Naive thymus-derived CD8-positive, alpha-beta T cell (primary cell): Measurements from ENCODE around the gene CHRM5. TPM values are rescaled to one million over a fixed set of nuclear protein-coding genes. Genes with fewer than 3 reads are reported as not detected.
A peak's percentile ranks its signal among the peaks of the same experiment; 100 is the strongest.
"Not testable (repeated sequence)": the region's sequence is repeated elsewhere in the genome, so short reads cannot be mapped to it uniquely, and the experiment has no call there.

ENCODE experiments used
- ATAC-seq, 2 donors: fragments of 150-1000 bp; cut with Tn5 transposase in 1 of 2; sonication (Bioruptor Pico), chemical (Tn5 transposase) in 1 of 2; 1 replicate in 1 of 2; 2 replicates in 1 of 2; pipeline ENCODE4 v1.10.0; 2021; ENCODE audit warnings: mild to moderate bottlenecking in 2 of 2, moderate library complexity in 2 of 2
- POLR2A ChIA-PET: fragments of 350-600 bp; sonication (Branson Sonifier 250); formaldehyde crosslinking; loops from one replicate; lab custom pipeline; 2021; ENCODE audit warnings: antibody characterized with exemption; lab: Charles Lee
- DNase-seq, 10 donors: peaks; one replicate each; pipeline versions ENCODE4 v3.0.0 to v3.0.0-alpha.2; 2020 to 2022
- H3K27ac Mint-ChIP-seq, 10 donors: one replicate each; pipeline ENCODE4 v1.8.0; 2020 to 2022; ENCODE audit warnings: mild to moderate bottlenecking in 10 of 10, mixed read lengths in 10 of 10, moderate library complexity in 4 of 10, inconsistent platforms in 1 of 10
- H3K27me3 Mint-ChIP-seq, 5 donors: one replicate each; pipeline ENCODE4 v1.8.0; 2021 to 2022; ENCODE audit warnings: mixed read lengths in 5 of 5
- H3K36me3 Mint-ChIP-seq, 3 donors: one replicate each; pipeline ENCODE4 v1.8.0; 2020 to 2022; ENCODE audit warnings: mixed read lengths in 3 of 3, mild to moderate bottlenecking in 2 of 3, inconsistent platforms in 1 of 3
- H3K4me1 Mint-ChIP-seq, 4 donors: one replicate each; pipeline ENCODE4 v1.8.0; 2021 to 2022; ENCODE audit warnings: mixed read lengths in 4 of 4
- H3K4me3 Mint-ChIP-seq, 10 donors: one replicate each; pipeline ENCODE4 v1.8.0; 2020 to 2022; ENCODE audit warnings: mild to moderate bottlenecking in 10 of 10, mixed read lengths in 10 of 10, moderate library complexity in 6 of 10, inconsistent platforms in 1 of 10
- H3K9me3 Mint-ChIP-seq, 9 donors: one replicate each; pipeline ENCODE4 v1.8.0; 2020 to 2022; ENCODE audit warnings: mixed read lengths in 9 of 9, mild to moderate bottlenecking in 3 of 9, inconsistent platforms in 1 of 9, moderate library complexity in 1 of 9
- polyA plus RNA-seq, 3 donors: library from polyadenylated mRNA; unstranded; fragments of 300-500 nt; fragmentation: Illumina TruSeq; gene quantifications; one replicate each; pipeline ENCODE4 v1.2.3, GENCODE V29; 2021
- total RNA-seq, 8 experiments: library from RNA in 2 of 8; stranded (reverse) in 2 of 8; gene quantifications; one replicate each; pipeline ENCODE4 v1.2.3 and lab custom pipeline; 2021 to 2026

CHRM5 gene
- total and polyA plus RNA-seq, 5 experiments from 2014 or later = 0.02 TPM; not detected in 4

GRCh38 chr15:34001536-34001935 lies 33.2 kb downstream of the CHRM5 start:
- H3K27ac Mint-ChIP-seq = no peak overlapping the region
- H3K27me3 Mint-ChIP-seq = no peaks in the 10 kb centered on the region
- peaks cover 0 to 8% (median 3%) of the 10 kb centered on the region in 3 donors for H3K36me3 Mint-ChIP-seq
- H3K4me3 Mint-ChIP-seq = no peak overlapping the region
- POLR2A ChIA-PET = no interaction called here
- H3K4me1 Mint-ChIP-seq = peaks cover 0 to 1% (median 0%) of the 10 kb centered on the region in 4 donors
- DNase-seq = no peak
- ATAC-seq = no peak
- no peaks in the 10 kb centered on the region for H3K9me3 Mint-ChIP-seq

- no peaks in the 10 kb centered on the region for H3K9me3 Mint-ChIP-seq
- H3K4me3 Mint-ChIP-seq = no peak overlapping the region
- POLR2A ChIA-PET = no interaction called here
- no peaks in the 10 kb centered on the region for H3K27me3 Mint-ChIP-seq
- H3K36me3 Mint-ChIP-seq = peaks cover 0 to 8% (median 3%) of the 10 kb centered on the region in 3 donors
- no peak for DNase-seq
- H3K27ac Mint-ChIP-seq = no peak overlapping the region
- peaks cover 0 to 3% (median 0%) of the 10 kb centered on the region in 4 donors for H3K4me1 Mint-ChIP-seq
- ATAC-seq = no peak
These were observed 38.1 kb downstream of the CHRM5 start for GRCh38 chr15:34006381-34006780.

- Mint-ChIP-seq H3K4me1 (peaks cover 0 to 7% (median 0%) of the 10 kb centered on the region in 4 donors), H3K36me3 (peaks cover 0 to 2% (median 0%) of the 10 kb centered on the region in 3 donors), H3K9me3 (no peaks in the 10 kb centered on the region), H3K27ac (no peak overlapping the region), H3K27me3 (no peaks in the 10 kb centered on the region), H3K4me3 (no peak overlapping the region)
- no peak for DNase-seq
- no peak for ATAC-seq
- POLR2A ChIA-PET = interaction anchor here (0.6 kb wide), 1 partner anchor 324 kb away, joined by 4 read pairs; no protein-coding TSS in a partner anchor
These were observed 41.4 kb downstream of the CHRM5 start for GRCh38 chr15:34009656-34010055.

- Mint-ChIP-seq H3K9me3 (no peaks in the 10 kb centered on the region), H3K4me1 (peaks cover 0 to 5% (median 0%) of the 10 kb centered on the region in 4 donors), H3K36me3 (peaks cover 0 to 2% (median 0%) of the 10 kb centered on the region in 3 donors), H3K27me3 (no peaks in the 10 kb centered on the region), H3K4me3 (no peak overlapping the region), H3K27ac (peak overlapping the region in 1 of 10 donors; percentile 36)
- DNase-seq (no peak), ATAC-seq (no peak)
- POLR2A ChIA-PET = no interaction called here
These were observed 42.6 kb downstream of the CHRM5 start for GRCh38 chr15:34010921-34011320.

GRCh38 chr15:34011481-34011880 lies 43.2 kb downstream of the CHRM5 start:
- POLR2A ChIA-PET = no interaction called here
- H3K27me3 Mint-ChIP-seq = no peaks in the 10 kb centered on the region

DNA sequence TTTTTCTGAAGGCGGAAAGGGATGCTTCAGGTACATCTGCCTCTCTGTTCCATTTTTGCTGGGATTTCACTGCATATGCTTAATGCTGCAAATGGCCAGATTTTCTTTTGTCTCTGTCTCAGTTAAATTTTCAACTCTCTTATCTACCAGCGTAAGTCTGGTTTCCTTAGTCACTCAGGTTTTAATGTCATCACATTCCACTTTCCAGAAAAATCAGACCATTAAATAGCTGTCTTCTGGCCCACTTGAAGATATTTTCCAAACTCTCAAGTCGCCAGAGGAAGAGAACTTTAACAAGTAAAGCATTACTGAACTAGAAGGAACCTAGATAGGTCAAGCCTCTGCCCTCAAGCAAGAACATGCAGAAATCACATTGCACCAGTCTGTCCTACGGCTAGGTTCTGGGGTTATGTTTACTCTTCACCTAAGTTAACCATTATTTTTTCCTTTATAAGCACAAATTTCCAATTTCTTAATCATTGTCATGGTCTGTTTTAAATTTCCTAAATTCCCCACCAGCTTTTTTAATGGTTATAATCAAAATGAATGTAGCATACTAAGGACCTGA lies 44.2 kb downstream of the CHRM5 start:
- Mint-ChIP-seq H3K36me3 (peaks cover 0 to 2% (median 0%) of the 10 kb centered on the region in 3 donors), H3K27ac (no peak overlapping the region), H3K4me1 (peaks cover 0 to 10% (median 3%) of the 10 kb centered on the region in 4 donors), H3K4me3 (no peak overlapping the region), H3K9me3 (no peaks in the 10 kb centered on the region), H3K27me3 (no peaks in the 10 kb centered on the region)
- DNase-seq (no peak), ATAC-seq (no peak)
- POLR2A ChIA-PET = no interaction called here

More at GRCh38 chr15:34011481-34011880, 43.2 kb downstream of the CHRM5 start:
- H3K27ac Mint-ChIP-seq = peak overlapping the region in 1 of 10 donors; percentile 4
- H3K4me3 Mint-ChIP-seq = no peak overlapping the region
- peaks cover 0 to 2% (median 0%) of the 10 kb centered on the region in 3 donors for H3K36me3 Mint-ChIP-seq
- H3K4me1 Mint-ChIP-seq = peaks cover 0 to 7% (median 0%) of the 10 kb centered on the region in 4 donors
- ATAC-seq = no peak
- no peaks in the 10 kb centered on the region for H3K9me3 Mint-ChIP-seq
- DNase-seq = no peak

DNA sequence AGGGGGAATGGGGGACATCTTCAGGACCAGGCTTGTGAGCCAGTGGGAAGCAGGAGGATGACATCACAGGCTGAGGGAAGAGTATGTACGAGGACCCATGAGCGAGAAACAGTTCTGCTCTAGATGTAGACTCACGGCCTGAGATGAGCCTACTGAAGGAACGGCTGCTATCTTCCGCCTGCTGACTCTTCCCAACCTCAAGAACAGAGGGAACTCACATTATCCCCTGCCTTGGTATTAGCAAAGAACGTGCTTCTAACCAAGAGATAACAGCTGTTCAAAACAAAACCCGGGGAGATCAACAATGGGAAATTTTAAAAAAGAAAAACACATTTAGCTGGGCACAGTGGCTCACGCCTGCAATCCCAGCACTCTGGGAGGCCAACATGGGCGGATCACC lies 45.4 kb downstream of the CHRM5 start:
- Mint-ChIP-seq H3K9me3 (no peaks in the 10 kb centered on the region), H3K36me3 (no peaks in the 10 kb centered on the region), H3K4me3 (no peak overlapping the region), H3K27me3 (no peaks in the 10 kb centered on the region), H3K27ac (peak overlapping the region in 1 of 10 donors; percentile 2), H3K4me1 (peaks cover 11 to 13% (median 12%) of the 10 kb centered on the region in 4 donors)
- POLR2A ChIA-PET = no interaction called here
- no peak for DNase-seq
- ATAC-seq = no peak

DNA sequence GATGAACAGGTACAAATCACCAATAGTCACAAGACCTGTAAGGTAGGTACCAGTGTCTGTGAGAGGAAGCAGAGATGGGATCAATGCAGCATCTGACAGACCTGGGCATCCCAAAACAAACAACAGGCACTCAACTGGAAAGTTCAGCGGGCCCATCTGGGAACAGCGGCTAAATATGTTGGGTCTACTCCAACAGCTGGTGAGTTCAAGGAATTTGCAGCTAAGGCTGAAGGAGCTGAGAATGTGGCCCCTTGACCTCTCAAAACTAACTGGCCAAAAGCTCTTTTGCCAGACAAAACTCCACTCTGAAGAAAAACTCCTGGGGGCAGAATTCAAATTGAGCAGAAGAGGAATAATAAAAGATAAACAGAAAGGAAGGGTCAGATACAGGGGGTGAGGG lies 46.3 kb downstream of the CHRM5 start:
- Mint-ChIP-seq H3K36me3 (no peaks in the 10 kb centered on the region), H3K4me1 (peaks cover 12 to 16% (median 14%) of the 10 kb centered on the region in 4 donors), H3K27me3 (no peaks in the 10 kb centered on the region), H3K4me3 (no peak overlapping the region), H3K9me3 (no peaks in the 10 kb centered on the region), H3K27ac (peak overlapping the region in 2 of 10 donors; percentile 2 to 35)
- POLR2A ChIA-PET = no interaction called here
- no peak for DNase-seq
- no peak for ATAC-seq

- Mint-ChIP-seq H3K4me1 (peaks cover 12 to 18% (median 15%) of the 10 kb centered on the region in 4 donors), H3K27ac (peak overlapping the region in 9 of 10 donors; percentile 4 to 87 (median 75)), H3K4me3 (peak overlapping the region; percentile 52 to 82 (median 66)), H3K27me3 (peaks cover 0 to 2% (median 0%) of the 10 kb centered on the region in 5 donors), H3K9me3 (no peaks in the 10 kb centered on the region), H3K36me3 (peaks cover 0 to 2% (median 0%) of the 10 kb centered on the region in 3 donors)
- peak in 8 of 10 donors; percentile 25 to 85 (median 70) for DNase-seq
- POLR2A ChIA-PET = no interaction called here
- ATAC-seq = peak; percentile 65 to 88
These were observed 49.8 kb downstream of the CHRM5 start for GRCh38 chr15:34018021-34018645.

DNA sequence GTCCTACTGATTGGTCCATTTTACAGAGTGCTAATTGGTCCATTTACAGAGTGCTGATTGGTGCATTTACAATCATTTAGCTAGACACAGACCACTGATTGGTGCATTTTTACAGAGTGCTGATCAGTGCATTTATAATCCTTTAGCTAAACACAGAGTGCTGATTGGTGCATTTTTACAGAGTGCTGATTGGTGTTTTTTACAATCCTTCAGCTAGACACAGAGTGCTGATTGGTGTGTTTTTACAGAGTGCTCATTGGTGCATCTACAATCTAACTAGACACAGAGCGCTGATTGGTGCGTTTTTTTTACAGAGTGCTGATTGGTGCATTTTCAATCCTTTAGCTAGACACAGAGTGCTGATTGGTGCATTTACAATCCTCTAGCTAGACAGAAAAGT lies 50.4 kb downstream of the CHRM5 start:
- POLR2A ChIA-PET, H3K9me3 Mint-ChIP-seq, DNase-seq, ATAC-seq, H3K36me3 Mint-ChIP-seq, H3K27me3 Mint-ChIP-seq: not testable (repeated sequence)
- peak overlapping the region; percentile 52 to 82 (median 66) for H3K4me3 Mint-ChIP-seq
- peak overlapping the region in 8 of 10 donors; percentile 17 to 87 (median 76) for H3K27ac Mint-ChIP-seq
- H3K4me1 Mint-ChIP-seq = peaks cover 12 to 18% (median 14%) of the 10 kb centered on the region in 4 donors

GRCh38 chr15:34019369-34019990 lies 51.2 kb downstream of the CHRM5 start:
- Mint-ChIP-seq H3K36me3 (peaks cover 0 to 2% (median 0%) of the 10 kb centered on the region in 3 donors), H3K27ac (no peak overlapping the region), H3K27me3 (peaks cover 0 to 2% (median 0%) of the 10 kb centered on the region in 5 donors), H3K9me3 (no peaks in the 10 kb centered on the region), H3K4me3 (no peak overlapping the region), H3K4me1 (peaks cover 12 to 18% (median 14%) of the 10 kb centered on the region in 4 donors)
- ATAC-seq (no peak), DNase-seq (no peak)
- POLR2A ChIA-PET = no interaction called here

DNA sequence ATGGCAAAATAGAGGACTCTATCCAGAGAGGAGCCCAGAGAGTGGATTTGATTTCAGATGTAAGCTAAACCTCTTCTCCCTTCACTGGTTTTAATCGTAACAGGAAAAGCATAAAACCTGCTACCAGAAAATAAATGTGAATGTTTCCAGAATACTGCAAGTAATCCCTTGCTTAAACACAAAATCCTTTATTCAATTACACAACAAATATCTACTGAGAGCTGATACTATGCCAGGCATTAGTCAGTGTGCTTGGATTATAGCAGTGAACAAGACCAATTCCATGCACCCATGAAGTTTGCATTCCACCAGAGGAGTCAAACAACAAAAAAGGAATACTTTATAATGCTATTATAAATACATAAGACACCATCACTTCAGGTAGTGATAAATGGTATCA lies 55.6 kb downstream of the CHRM5 start:
- H3K27me3 Mint-ChIP-seq = peaks cover 0 to 2% (median 0%) of the 10 kb centered on the region in 5 donors
- H3K36me3 Mint-ChIP-seq = peaks cover 0 to 16% (median 0%) of the 10 kb centered on the region in 3 donors
- POLR2A ChIA-PET = no interaction called here
- H3K9me3 Mint-ChIP-seq = peaks cover 0 to 5% (median 0%) of the 10 kb centered on the region in 9 donors
- H3K4me3 Mint-ChIP-seq = no peak overlapping the region
- H3K27ac Mint-ChIP-seq = no peak overlapping the region
- peaks cover 0 to 5% (median 3%) of the 10 kb centered on the region in 4 donors for H3K4me1 Mint-ChIP-seq
- no peak for DNase-seq
- no peak for ATAC-seq

- Mint-ChIP-seq H3K27me3 (peaks cover 0 to 2% (median 0%) of the 10 kb centered on the region in 5 donors), H3K36me3 (peaks cover 0 to 16% (median 0%) of the 10 kb centered on the region in 3 donors), H3K4me3 (no peak overlapping the region), H3K9me3 (peaks cover 0 to 5% (median 0%) of the 10 kb centered on the region in 9 donors), H3K27ac (peak overlapping the region in 1 of 10 donors; percentile 61), H3K4me1 (peaks cover 0 to 3% (median 0%) of the 10 kb centered on the region in 4 donors)
- no peak for DNase-seq
- POLR2A ChIA-PET = no interaction called here
- ATAC-seq = no peak
These were observed 57.0 kb downstream of the CHRM5 start for GRCh38 chr15:34025252-34025651.
